Prostate gland (tissue), 2 donors: ENCODE measurements around the gene WDFY2. TPM values are rescaled to one million over a fixed set of nuclear protein-coding genes. Genes with fewer than 3 reads are reported as not detected.
A peak's percentile ranks its signal among the peaks of the same experiment; 100 is the strongest.
"Not testable (repeated sequence)": the region's sequence is repeated elsewhere in the genome, so short reads cannot be mapped to it uniquely, and the experiment has no call there.

Source experiments
- DNase-seq: peaks from one replicate; pipeline ENCODE4 v3.0.0-alpha.2; 2019; ENCODE audit warnings: low spot score
- H3K27ac ChIP-seq, 2 donors: fragments of 200-600 bp; sonication (generic); 2 replicates each; pipeline ENCODE4 v1.5.1; 2017 to 2019
- H3K27me3 ChIP-seq: fragments of 200-600 bp; sonication (generic); replicated peaks from 2 replicates; pipeline ENCODE4 v1.5.1; 2019; ENCODE audit not compliant: insufficient read depth
- H3K36me3 ChIP-seq, 2 donors: fragments of 200-600 bp; sonication (generic); 1 replicate in 1 of 2; 2 replicates in 1 of 2; pipeline versions ENCODE4 v1.5.1 to v1.8.1; 2017 to 2019
- H3K4me1 ChIP-seq: fragments of 200-600 bp; sonication (generic); replicated peaks from 2 replicates; pipeline ENCODE4 v1.5.1; 2019
- H3K4me3 ChIP-seq, 2 donors: fragments of 200-600 bp; sonication (generic); 2 replicates each; pipeline ENCODE4 v1.5.1; 2017 to 2019
- H3K9me3 ChIP-seq: fragments of 200-600 bp; sonication (generic); 2 replicates; pipeline ENCODE4 v1.5.1; 2017
- POLR2A ChIP-seq: fragments of 450-650 bp; IDR thresholded peaks from one replicate; pipeline ENCODE4 v1.6.1; 2016; ENCODE audit warnings: antibody characterized with exemption, mild to moderate bottlenecking
- POLR2AphosphoS5 ChIP-seq: sonication (generic); formaldehyde crosslinking; IDR thresholded peaks from one replicate; pipeline ENCODE4 v1.6.1; 2017; ENCODE audit warnings: antibody characterized with exemption
- WGBS: methylation state at CpG from one replicate; pipeline ENCODE4 v1.1.5; 2018; 5-methylcytosine and 5-hydroxymethylcytosine counted together
- intact Hi-C: fragments of 100-400 bp; cut with DNase I; formaldehyde crosslinking; loops from one replicate; pipeline ENCODE4 v1.14.2; 2022
- total RNA-seq, 2 donors: library from RNA; depleted of rRNA; stranded (reverse); fragments of >200 nt; gene quantifications; one replicate each; pipeline ENCODE4 v1.1.0, GENCODE V29; 2016
- TF ChIP-seq, protein P1 (sequence below), 4 experiments: fragments of 200-600 bp in 2 of 4; fragments of 450-650 bp in 2 of 4; sonication (generic) in 2 of 4; IDR thresholded peaks; 1 replicate in 3 of 4; 2 replicates in 1 of 4; pipeline ENCODE4 v1.5.1; 2016 to 2019; ENCODE audit warnings: antibody characterized with exemption in 4 of 4, mild to moderate bottlenecking in 2 of 4, moderate library complexity in 2 of 4

WDFY2 gene
- total RNA-seq, 2 donors from 2014 or later: 7.9 to 23.2 TPM

- Histone ChIP-seq H3K9me3 (no peaks in the 10 kb centered on the region), H3K27me3 (no peaks in the 10 kb centered on the region), H3K4me3 (no peak overlapping the region), H3K4me1 (peaks cover 6% of the 10 kb centered on the region), H3K36me3 (no peaks in the 10 kb centered on the region), H3K27ac (no peak overlapping the region)
- intact Hi-C loops: loop anchor here (5.0 to 10.0 kb wide), 2 partner anchors 150 to 867 kb away; partner anchors contain the start of genes CKAP2 and VPS36
- TF ChIP-seq, protein P1, sequence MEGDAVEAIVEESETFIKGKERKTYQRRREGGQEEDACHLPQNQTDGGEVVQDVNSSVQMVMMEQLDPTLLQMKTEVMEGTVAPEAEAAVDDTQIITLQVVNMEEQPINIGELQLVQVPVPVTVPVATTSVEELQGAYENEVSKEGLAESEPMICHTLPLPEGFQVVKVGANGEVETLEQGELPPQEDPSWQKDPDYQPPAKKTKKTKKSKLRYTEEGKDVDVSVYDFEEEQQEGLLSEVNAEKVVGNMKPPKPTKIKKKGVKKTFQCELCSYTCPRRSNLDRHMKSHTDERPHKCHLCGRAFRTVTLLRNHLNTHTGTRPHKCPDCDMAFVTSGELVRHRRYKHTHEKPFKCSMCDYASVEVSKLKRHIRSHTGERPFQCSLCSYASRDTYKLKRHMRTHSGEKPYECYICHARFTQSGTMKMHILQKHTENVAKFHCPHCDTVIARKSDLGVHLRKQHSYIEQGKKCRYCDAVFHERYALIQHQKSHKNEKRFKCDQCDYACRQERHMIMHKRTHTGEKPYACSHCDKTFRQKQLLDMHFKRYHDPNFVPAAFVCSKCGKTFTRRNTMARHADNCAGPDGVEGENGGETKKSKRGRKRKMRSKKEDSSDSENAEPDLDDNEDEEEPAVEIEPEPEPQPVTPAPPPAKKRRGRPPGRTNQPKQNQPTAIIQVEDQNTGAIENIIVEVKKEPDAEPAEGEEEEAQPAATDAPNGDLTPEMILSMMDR (IDR thresholded peaks at IDR 0.05): no peak
- TF ChIP-seq POLR2AphosphoS5: no peak
- no peak for DNase-seq
- 89% methylated on average over 3 of the region's 3 CpGs for WGBS
Measured at GRCh38 chr13:51587372-51587771, 3.1 kb downstream of the WDFY2 start.

- Histone ChIP-seq H3K27me3 (no peaks in the 10 kb centered on the region), H3K27ac (no peak overlapping the region), H3K36me3 (no peaks in the 10 kb centered on the region), H3K4me3 (no peak overlapping the region), H3K4me1 (peaks cover 6% of the 10 kb centered on the region), H3K9me3 (no peaks in the 10 kb centered on the region)
- TF ChIP-seq, protein P1 (IDR thresholded peaks at IDR 0.05): no peak
- TF ChIP-seq POLR2AphosphoS5: no peak
- no peak for TF ChIP-seq POLR2A
- intact Hi-C loops: loop anchor here (5.0 to 10.0 kb wide), 2 partner anchors 149 to 866 kb away; partner anchors contain the start of genes CKAP2 and VPS36
- DNase-seq: no peak
- 88% methylated on average over 2 of the region's 2 CpGs for WGBS
Measured at GRCh38 chr13:51588406-51588949, 4.2 kb downstream of the WDFY2 start.

DNA sequence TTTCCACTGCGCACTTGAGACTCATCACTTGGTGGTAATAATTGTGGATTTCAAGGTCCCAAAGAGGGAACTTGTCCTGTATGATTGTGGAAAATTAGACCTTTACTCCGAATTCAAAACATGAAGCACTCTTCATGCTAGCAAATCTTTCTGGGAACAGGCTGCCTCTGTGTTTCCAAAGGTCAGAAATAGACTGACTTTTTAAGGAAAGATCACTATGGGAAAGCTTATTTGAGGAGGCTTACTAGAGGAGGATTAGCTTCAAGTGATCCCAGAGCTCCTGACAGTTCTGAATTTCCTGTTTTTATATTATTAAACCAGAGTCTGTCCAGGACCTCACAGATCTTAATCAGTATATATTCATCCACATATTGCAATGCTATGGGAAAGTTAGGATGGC, 5.5 kb downstream of the WDFY2 start:
- intact Hi-C loops: loop anchor here (5.0 to 10.0 kb wide), 2 partner anchors 148 to 865 kb away; partner anchors contain the start of genes CKAP2 and VPS36
- 86% methylated on average over 2 of the region's 2 CpGs for WGBS
- Histone ChIP-seq H3K9me3 (no peaks in the 10 kb centered on the region), H3K4me1 (peaks cover 6% of the 10 kb centered on the region), H3K27ac (peak overlapping the region in 1 of 2 donors; percentile 49), H3K27me3 (no peaks in the 10 kb centered on the region), H3K4me3 (no peak overlapping the region), H3K36me3 (no peaks in the 10 kb centered on the region)
- no peak for DNase-seq
- TF ChIP-seq POLR2AphosphoS5 (no peak), POLR2A (no peak)
- TF ChIP-seq, protein P1 (IDR thresholded peaks at IDR 0.05): no peak

DNA sequence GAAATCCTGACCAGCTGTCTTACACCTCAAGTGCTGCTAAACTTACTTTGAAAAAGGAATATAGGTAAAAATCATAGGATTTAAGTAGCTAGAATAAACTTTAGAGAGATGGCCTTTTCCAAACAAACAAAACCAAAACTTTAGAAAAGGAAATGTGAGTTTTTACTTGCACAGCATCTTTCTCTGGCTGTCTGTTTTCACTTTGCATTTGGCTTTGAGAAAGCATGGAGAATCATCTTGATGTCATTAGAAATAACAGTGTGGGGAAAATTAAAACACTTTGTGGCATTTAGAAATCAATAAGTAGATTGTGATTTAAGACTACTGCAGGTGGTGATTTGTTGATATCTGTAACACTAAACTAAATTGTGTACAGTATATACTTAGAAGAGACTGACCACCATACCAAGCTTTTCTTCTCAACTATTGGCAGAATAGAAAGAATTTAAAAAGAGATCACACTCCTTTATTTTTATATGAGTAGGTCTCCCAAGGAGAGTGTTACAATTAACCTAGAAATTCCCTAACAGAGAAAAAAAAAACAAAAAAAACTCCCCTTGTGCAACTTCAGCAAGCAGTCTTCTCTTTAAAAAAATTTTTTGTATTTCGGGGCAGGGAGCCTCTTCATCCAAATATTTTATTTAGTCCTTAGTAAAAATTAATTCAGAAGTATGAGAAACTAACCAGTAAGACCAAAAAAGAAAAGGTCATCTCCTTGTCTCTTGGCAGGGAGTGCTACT, 6.1 kb downstream of the WDFY2 start:
- Histone ChIP-seq H3K9me3 (no peaks in the 10 kb centered on the region), H3K4me1 (peaks cover 6% of the 10 kb centered on the region), H3K36me3 (no peaks in the 10 kb centered on the region), H3K27me3 (no peaks in the 10 kb centered on the region), H3K4me3 (no peak overlapping the region), H3K27ac (peak overlapping the region; percentile 39 to 49)
- intact Hi-C loops: no loop called here
- no peak for TF ChIP-seq POLR2A
- WGBS: 38% methylated on average over 1 of the region's 1 CpG
- DNase-seq: no peak

DNA sequence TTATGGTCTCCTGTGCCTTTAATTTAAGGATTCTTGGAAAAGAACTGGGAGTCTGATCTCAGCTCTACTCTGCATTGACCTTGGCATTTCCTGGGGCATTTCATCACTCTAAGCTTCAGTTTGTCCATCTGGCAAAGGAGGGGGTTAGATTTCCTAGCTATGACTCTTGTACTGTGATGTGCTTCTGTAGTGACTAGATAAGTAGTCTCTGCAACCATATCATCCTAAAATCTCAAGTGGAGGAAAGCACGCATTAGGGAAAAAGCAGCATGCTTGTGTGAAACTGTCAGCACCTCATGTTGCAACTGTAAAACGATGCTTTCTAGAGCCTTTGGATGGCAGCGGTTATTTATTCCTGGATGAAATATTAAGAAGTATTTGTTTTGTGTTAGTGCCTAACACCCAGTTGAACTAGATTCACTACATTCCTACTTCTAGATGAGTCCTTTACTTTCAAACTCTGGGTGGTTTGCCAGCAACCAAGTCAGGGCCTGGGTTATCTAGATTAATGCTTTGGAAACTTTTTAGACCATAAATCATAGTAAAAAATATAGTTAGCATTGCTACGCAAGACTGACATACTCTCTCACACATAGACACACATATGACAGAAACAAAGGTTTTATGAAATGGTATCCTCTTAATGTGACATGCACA, 6.8 kb downstream of the WDFY2 start:
- DNase-seq: peak; percentile 58

GRCh38 chr13:51591938-51592337, 7.7 kb downstream of the WDFY2 start:
- H3K36me3 ChIP-seq, H3K27me3 ChIP-seq, H3K9me3 ChIP-seq, intact Hi-C loops, DNase-seq, H3K4me1 ChIP-seq, H3K4me3 ChIP-seq: not testable (repeated sequence)
- peak overlapping the region; percentile 39 to 49 for H3K27ac ChIP-seq
- 91% methylated on average over 1 of the region's 1 CpG for WGBS

More for the DNA sequence above, 6.8 kb downstream of the WDFY2 start:
- Histone ChIP-seq H3K36me3 (no peaks in the 10 kb centered on the region), H3K4me3 (no peak overlapping the region), H3K27me3 (no peaks in the 10 kb centered on the region), H3K9me3 (no peaks in the 10 kb centered on the region), H3K27ac (peak overlapping the region; percentile 39 to 49), H3K4me1 (peaks cover 6% of the 10 kb centered on the region)
- WGBS: 9% methylated on average over 4 of the region's 4 CpGs
- TF ChIP-seq POLR2A (no peak), POLR2AphosphoS5 (peak; percentile 75)
- TF ChIP-seq, protein P1 (IDR thresholded peaks at IDR 0.05): peak in 1 of 4 experiments; percentile 18
- intact Hi-C loops: no loop called here
